Measurements from ENCODE around the gene TAX1BP1.
"Not testable (repeated sequence)": the region's sequence is repeated elsewhere in the genome, so short reads cannot be mapped to it uniquely, and the experiment has no call there.

TAX1BP1 gene

DNA sequence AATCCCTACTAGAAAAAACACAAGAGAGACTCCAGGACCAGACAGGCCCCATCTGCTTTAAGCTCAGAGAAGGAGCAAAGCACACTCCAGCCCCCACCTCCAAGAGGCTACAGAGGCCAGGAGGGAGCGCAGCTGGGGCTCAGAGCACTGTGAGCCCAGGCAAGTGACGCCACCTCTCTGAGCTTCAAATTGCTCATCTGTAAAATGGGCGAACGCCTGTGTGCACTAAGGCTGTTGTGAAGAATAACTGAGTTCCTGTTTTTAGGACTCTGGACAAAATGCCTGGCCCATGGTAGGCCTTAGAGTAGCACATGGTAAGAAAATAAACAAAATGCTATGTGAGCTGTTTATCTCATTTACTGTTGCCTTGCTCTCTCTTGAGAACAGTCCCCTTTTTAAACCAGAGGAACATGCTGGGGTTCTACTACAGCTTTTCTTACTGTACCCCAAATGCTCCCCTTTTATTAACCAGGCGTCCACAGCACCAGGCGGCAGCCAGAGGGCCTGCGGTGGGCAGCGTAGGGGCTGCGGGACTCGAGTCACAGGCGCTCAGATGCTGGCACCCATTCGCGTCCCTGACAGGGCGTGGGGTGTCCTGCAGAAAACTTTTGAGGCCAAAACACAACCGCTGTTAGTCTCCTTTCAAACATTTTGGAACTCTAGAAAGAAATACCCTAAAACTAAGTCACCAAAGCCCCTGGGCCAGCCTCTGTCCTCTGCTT lies 103.8 kb downstream of the TAX1BP1 start:
- DNase-seq (ENCODE audit: low spot score) = no peak

DNA sequence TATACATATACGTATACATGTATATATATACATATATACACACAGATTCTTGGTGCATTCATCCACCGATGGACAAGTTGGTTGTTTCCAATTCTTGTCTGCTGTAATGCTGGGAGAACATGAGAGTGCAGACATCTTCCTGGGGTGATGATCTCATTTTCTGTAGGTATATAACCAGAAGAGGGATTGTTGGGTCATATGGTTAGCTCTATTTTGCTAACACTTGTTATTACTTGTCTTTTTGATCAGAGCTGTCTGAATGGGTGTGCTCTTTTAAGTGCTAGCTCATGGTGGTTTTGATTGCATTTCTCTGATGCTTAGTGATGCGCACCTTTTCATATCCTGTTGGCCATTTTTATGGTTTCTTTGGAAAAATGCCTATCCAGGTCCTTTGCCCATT lies 106.4 kb downstream of the TAX1BP1 start:
- no peak for DNase-seq (ENCODE audit: low spot score)

DNA sequence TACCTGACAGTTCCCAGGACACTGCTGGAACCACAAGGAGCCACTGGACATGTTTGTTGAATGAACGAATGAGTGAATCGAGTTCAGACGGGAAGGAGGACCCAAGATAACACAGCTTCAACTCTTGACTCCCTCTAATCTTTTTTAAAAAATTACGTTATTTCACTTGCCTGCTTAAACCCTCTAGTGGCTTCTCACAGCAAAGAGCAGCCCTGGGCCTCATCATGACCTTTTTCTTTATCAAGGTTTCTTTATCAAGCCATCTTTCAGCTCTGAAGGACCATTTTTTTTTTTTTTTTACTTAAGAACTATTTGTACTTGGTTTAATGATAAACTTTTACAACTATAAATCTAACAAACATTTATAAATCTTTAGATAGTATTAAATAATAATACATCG lies 110.6 kb downstream of the TAX1BP1 start:
- DNase-seq (ENCODE audit: low spot score) = no peak

DNA sequence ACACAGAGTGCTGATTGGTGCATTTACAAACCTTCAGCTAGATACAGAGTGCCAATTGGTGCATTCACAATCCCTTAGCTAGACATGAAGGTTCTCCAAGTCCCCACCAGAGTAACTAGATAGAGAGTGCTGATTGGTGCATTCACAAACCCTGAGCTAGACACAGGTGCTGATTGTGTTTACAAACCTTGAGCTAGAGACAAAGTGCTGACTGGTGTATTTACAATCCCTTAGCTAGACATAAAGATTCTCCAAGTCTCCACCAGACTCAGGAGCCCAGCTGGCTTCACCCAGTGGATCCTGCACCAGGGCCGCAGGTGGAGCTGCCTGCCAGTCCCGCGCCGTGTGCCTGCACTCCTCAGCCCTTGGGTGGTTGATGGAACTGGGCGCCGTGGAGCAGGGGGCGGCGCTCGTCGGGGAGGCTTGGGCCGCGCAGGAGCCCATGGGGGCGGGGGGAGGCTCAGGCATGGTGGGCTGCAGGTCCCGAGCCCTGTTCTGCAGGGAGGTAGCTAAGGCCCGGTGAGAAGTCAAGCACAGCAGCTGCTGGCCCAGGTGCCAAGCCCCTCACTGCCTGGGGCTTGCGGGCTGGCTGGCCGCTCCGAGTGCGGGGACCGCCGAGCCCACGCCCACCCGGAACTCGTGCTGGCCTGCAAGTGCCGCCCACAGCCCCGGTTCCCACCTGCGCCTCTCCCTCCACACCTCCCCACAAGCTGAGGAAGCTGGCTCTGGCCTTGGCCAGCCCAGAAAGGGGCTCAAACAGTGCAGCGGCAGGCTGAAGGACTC lies 116.9 kb downstream of the TAX1BP1 start:
- DNase-seq (ENCODE audit: low spot score) = not testable (repeated sequence)

- DNase-seq (ENCODE audit: low spot score) = no peak
Measured at GRCh38 chr7:27860800-27861199, 120.8 kb downstream of the TAX1BP1 start.

DNA sequence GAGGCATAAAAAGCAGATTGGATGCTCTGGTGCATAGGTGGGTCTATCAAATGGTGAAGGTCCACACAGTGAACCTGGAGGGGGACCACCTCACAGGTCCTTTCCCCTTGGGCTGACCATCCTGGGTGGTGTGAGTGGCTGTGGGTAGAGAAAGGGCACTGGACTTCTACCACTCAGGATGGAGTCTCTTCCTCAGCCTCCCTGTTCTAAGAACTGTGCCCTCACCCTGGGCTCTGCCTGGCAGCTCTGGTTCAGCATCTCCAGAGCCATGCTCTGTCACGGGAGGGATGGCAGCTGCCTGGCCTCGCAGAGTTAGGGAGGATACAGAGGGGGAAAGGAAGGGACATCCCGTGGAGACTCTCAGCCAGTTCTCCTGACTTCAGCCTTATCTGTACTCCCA lies 121.8 kb downstream of the TAX1BP1 start:
- no peak for DNase-seq (ENCODE audit: low spot score)

GRCh38 chr7:27863880-27864279 lies 123.9 kb downstream of the TAX1BP1 start:
- no peak for DNase-seq (ENCODE audit: low spot score)

DNA sequence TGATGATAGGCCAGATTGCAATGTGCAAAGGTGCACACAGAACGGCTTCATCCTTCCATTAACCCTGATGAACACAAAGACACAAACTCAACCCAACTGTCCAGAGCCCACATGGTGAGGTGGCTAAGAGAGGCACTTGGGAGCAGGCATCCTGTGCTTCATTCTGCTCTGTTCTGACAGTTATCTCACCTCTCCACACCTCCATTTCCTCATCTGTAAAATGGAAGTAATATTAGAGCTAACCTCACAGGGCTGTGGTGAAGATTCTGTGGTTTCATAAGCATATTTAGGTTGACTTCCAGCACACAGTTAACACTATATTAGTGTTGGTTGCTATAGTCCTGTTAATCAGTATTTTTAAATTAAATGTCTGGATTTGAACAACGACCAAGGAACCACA lies 126.3 kb downstream of the TAX1BP1 start:
- no peak for DNase-seq (ENCODE audit: low spot score)

GRCh38 chr7:27866828-27867672 lies 127.1 kb downstream of the TAX1BP1 start:
- DNase-seq (ENCODE audit: low spot score) = no peak

- DNase-seq (ENCODE audit: low spot score) = no peak
Measured at GRCh38 chr7:27868131-27868550, 128.2 kb downstream of the TAX1BP1 start.

- no peak for DNase-seq (ENCODE audit: low spot score)
Measured at GRCh38 chr7:27869056-27869455, 129.1 kb downstream of the TAX1BP1 start.

GRCh38 chr7:27870595-27870994 lies 130.6 kb downstream of the TAX1BP1 start:
- no peak for DNase-seq (ENCODE audit: low spot score)

- DNase-seq (ENCODE audit: low spot score) = no peak
Measured at GRCh38 chr7:27871086-27871485, 131.1 kb downstream of the TAX1BP1 start.

DNA sequence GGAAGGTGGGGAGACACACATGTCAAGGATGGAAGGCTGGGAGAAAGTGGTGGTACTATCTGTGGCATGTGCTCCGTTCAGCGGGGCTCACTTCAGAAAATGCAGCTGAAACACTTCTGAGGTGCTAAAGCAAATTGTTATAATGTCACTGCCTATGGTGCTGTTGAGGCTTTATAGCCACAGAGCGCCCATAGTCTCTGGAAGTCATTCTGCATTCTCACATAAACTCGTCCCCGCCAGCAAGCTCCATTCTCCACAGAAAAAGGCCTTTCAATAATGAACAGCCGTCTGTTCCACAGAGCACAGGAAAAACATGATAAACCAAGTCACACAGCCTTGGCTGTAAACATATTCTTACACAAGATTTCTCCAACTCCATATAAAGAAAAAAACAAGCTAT lies 131.9 kb downstream of the TAX1BP1 start:
- DNase-seq (ENCODE audit: low spot score) = no peak

DNA sequence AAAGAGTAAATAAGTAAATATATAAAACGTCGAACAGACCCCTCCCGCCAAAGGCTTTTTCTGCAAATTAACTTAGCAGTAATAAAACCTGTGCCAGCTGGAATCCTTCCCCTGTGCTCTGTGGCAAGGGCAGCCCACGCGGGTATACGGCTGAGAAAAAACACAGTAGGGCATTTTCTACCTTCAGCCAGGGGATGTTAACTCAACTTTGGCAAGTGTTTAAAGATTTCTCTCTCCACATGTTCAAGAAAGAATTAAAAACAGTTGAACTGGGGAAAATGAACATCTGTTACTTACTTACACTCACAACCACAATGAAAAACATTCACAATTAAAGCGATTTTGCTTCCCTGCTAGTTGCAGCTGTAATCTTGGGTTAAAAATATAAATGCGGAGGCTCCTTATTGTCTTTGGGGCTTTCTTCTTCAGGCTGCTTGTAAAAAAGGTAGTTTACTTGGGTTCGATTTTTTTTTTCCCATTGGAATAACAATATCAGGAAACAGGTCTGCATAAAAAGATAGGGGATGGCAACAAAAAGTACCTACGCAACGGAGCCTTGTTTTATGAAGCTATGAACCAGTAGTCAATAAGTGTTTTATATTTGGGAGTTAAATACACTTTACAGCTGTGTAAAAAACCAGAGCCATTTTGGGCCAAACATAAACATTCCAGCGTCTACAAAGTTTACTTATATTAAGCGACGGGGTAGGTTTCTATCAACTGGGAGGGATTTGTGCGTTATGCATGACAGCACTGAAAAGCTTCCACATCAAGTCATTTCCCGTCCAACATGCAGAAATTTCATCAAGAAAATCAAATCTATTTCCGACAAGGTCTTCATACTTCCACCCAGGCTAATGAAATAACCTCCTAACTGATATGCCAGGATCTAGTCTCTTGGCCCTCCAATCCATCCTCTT lies 132.7 kb downstream of the TAX1BP1 start:
- no peak for DNase-seq (ENCODE audit: low spot score)

- DNase-seq (ENCODE audit: low spot score) = no peak
Measured at GRCh38 chr7:27873981-27874957, 134.3 kb downstream of the TAX1BP1 start.

GRCh38 chr7:27875061-27875460 lies 135.1 kb downstream of the TAX1BP1 start:
- no peak for DNase-seq (ENCODE audit: low spot score)

GRCh38 chr7:27875832-27876231 lies 135.9 kb downstream of the TAX1BP1 start:
- DNase-seq (ENCODE audit: low spot score) = no peak

GRCh38 chr7:27876756-27877155 lies 136.8 kb downstream of the TAX1BP1 start:
- no peak for DNase-seq (ENCODE audit: low spot score)

Measured in SW480 (cell line).